Esophagus mucosa (tissue), 1 donor: ENCODE measurements around the gene ATF6. TPM values are rescaled to one million over a fixed set of nuclear protein-coding genes. Genes with fewer than 3 reads are reported as not detected.

Experiments
- ATAC-seq: fragments of 200-7000 bp; cut with Tn5 transposase; one replicate; pipeline ENCODE4 v1.9.1; 2020
- total RNA-seq: library from RNA; stranded (reverse); gene quantifications from one replicate; pipeline ENCODE4 v1.2.4, GENCODE V29; 2023
- donor health status: DM: yes; HTN: yes; CAD: no.

The ATF6 gene
- total RNA-seq, 1 donor from 2014 or later: 11.4 TPM

GRCh38 chr1:161943737-161944136, 177.6 kb downstream of the ATF6 start:
- ATAC-seq: no peak

DNA sequence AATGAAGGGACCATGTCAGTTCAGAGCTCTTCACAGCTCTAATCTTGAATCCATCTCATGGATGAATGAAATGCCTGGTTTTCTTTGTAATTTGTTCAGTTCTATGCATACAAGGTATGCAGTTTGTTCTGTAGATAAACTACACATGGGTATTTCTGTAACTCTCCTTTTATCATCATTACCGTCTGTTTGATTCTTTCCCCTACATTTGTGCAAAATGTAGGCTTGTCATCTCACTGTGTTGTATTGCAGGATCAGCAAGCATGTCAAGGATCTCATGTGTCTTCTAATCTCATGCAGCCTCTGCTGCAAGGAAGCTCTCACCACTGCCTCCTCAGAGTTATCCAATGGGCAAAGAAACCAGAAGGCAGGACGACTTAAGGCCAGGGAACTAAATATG, 178.3 kb downstream of the ATF6 start:
- ATAC-seq: no peak

DNA sequence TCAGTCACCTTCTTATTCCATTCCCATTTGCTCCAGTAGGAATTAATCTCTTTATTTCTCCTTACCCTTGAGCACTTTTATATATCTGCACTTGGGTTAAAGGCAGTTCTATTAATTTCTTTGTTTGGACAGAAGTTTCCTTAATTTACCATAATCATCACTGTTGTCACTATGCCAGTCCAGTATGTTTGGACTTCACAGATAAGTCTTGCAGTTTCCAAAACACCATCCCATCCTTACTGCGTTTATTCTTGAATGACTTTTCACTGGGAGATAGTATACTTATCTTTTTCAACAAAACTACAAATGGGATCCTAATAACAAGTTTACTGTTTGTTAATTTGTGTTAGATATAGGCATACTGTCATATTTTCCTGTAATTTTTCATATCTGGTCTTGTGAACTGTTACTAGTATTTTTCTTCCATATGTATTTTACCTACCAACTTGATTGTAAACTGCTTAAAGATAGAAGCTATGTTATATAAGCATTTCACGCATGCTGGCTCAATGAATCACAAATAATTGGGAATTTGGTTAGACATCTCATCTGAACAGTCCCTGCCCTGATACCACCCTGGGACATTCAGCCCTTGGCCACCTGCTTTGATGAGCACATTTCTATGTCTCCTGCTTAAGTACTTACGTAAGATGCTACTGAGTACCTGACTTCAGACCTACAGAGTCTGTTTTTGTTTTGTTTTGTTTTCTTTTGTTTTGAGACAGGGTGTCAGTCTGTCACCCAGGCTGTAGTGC, 179.4 kb downstream of the ATF6 start:
- no peak for ATAC-seq

- ATAC-seq: no peak
These were observed 180.2 kb downstream of the ATF6 start for GRCh38 chr1:161946071-161946987.

DNA sequence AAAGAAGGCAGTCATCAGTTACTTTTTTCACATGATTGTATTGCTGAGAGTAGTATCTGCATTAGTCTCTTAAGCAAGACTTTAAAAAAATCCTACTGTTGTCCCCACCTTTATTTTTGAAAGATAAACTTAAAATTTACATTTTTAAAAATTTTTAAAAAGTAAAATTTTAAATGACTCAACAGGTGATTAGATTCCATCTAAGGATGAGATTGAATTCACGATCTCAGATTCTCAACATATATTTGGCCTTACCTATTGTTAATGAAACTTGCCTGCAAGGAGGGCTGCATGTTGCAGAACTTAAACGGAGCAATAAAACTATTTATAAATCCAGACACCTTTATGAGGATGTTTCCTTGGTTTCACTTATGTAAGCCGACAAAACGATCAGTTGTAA, 182.3 kb downstream of the ATF6 start:
- no peak for ATAC-seq

GRCh38 chr1:161949548-161949947, 183.4 kb downstream of the ATF6 start:
- ATAC-seq: no peak

GRCh38 chr1:161950377-161950776, 184.3 kb downstream of the ATF6 start:
- no peak for ATAC-seq

DNA sequence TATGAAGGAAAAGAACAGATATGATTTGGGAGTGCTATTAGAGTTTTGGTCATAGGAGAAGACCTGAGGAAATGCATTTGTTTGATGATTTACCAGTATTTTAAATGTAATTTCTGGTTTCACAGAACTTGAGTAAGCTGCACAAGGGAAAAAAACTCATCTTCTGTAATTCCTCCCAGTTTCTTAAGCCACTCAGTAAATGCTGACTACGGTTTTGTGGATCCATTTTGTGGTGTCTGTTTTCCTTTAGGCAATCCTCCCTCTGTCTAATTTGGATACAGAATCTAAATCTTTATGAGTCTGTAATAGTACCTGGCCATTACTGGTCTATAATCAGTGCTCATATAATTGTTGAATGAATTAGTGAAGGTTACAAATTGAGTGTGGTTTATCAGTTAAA, 185.5 kb downstream of the ATF6 start:
- no peak for ATAC-seq

DNA sequence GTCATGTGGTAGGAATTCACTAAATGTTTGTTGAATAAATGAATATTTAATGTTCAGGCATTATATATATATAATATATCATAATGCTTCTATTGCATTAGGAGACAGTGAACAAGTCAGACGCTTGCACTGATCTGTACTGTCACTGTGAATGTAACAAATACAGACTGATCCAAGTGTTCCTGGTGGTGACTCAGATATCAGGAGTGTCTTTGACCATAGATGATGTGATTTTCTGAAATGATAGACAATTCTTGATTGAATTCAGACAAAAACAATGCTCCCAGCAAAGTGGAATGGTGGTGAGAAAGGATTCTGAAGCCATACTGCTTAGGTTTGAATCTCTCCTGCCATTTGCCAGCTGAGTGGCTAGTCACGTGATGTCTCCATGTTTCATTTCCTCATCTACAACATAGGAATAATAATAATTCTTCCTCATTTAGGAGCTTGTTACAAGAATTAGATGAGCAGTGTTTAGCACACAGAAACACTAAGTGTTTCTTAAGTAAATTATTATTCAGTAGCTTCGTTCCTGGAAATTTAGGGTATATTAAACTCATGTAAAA, 186.6 kb downstream of the ATF6 start:
- ATAC-seq: no peak

GRCh38 chr1:161953256-161953920, 187.3 kb downstream of the ATF6 start:
- ATAC-seq: no peak

GRCh38 chr1:161954050-161954449, 187.9 kb downstream of the ATF6 start:
- ATAC-seq: no peak

GRCh38 chr1:161954466-161954865, 188.3 kb downstream of the ATF6 start:
- no peak for ATAC-seq

DNA sequence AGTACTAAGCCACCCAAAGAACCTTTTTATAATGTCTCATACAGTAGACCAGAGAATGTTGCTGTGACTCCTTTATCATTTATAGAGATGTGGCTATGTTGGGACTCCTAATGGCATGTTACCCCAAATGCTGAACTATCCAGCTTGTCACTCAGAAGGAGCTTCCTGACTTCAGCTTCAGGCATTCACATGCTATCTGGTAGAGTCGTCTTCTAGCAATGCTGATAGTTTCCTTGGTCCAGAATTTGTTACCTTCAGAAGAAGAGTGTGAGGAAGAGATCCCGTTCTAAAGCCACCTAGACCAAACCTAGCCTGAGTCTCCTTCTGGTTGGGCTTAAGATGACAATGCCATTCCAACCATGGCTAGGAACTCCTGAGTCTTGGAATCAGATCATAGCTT, 189.5 kb downstream of the ATF6 start:
- ATAC-seq: no peak

DNA sequence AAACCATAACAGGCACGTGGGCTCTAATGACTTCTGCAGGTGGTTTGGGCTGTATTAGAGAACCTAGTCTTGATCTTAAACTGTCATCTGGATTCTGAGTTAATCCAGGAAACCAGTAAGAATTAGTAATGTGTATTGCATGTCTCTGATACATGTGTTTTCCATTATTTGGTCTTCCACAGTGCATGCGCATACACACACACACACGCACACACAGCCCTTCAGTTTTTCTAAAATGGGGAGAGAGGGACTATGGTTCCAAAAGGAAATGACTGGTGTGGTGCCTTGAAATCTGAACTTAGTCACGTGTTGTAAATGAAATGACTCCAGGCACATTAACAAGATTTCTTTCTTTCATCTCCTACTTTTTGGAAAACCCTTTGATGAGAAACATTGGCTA, 190.0 kb downstream of the ATF6 start:
- no peak for ATAC-seq

DNA sequence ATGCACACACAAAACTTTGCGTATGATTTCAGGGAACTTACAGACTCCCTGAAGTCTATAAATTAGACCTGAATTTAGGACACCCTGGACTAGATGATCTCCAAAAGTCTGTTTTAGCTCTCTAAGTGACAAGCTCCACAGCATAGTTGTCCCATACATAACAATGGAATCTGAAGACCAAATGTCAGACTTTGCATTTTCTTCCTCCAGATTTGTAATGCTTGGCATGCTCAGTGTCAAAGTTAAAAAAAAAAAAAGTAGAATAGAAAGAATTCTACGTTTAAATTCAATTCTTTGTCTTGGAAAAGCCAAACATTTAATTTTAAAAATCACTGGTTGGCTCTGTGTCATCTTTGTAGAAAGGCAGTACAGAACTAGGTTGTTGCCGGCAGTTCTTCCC, 190.8 kb downstream of the ATF6 start:
- ATAC-seq: no peak

DNA sequence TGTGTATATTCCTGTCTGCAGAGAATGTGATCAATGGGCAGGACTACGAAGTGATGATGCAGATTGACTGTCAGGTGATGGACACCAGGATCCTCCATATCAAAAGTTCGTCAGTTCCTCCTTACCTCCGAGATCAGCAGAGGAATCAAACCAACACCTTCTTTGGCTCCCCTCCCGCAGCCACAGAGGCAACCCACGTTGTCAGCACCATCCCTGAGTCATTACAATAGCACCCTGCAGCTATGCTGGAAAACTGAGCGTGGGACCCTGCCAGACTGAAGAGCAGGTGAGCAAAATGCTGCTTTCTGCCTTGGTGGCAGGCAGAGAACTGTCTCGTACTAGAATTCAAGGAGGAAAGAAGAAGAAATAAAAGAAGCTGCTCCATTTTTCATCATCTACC, 192.3 kb downstream of the ATF6 start:
- ATAC-seq: no peak

DNA sequence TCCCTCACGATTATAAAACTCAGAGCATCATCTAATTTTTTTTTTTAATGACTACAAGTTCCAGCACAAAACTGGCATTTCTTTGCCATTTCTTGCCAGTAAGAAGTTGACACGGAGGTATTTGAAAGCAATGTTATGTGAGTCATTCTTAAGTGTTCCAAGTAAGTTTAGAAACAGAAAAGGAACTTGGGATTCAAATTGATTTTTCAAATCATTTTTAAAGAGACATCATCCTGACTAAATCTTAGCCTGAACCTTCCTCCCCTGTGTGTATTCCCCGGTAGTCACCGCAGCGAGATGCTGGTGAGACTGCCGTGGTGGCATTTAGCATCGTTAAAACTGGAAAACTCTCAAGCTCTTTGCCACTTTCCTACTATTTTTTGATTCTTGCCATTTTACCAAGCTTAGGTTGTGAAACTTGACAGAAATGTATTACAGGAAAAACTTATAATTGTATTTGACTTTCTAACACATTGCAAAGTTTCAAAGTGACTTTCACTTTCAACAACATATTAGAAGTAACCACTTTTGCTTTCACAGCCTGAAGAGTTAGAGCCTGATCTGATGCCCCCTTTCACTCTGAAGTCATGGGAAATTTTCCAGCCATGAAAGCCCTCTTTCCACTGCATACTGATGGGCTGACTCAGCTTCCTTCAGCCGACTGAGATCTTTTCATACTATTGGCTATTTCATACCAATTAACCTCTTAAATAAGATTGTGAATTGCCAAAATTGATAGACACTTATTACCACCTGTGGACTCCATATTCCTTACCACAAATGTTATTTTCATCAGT, 196.2 kb downstream of the ATF6 start:
- no peak for ATAC-seq

- ATAC-seq: no peak
These were observed 199.9 kb downstream of the ATF6 start for GRCh38 chr1:161966067-161966466.

DNA sequence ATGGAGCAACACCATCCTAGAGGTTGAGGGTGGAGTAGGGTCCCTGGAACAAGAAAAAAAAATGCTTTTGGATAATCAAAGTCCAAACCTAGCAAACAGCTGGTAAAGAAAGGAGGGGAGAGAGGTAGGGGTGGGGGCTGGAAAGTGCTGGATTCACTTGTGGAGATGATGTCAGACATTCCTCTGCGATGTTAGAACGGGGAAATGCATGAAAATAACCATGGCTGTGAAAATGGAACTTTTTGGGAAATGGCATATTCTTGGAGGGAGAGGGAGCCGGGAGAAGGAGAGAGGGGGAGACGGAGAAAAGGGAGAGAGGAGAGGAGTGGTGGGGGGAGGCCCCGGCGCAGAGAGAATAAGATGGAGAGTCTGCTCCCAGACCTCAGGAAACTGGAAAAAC, 203.9 kb downstream of the ATF6 start:
- no peak for ATAC-seq

DNA sequence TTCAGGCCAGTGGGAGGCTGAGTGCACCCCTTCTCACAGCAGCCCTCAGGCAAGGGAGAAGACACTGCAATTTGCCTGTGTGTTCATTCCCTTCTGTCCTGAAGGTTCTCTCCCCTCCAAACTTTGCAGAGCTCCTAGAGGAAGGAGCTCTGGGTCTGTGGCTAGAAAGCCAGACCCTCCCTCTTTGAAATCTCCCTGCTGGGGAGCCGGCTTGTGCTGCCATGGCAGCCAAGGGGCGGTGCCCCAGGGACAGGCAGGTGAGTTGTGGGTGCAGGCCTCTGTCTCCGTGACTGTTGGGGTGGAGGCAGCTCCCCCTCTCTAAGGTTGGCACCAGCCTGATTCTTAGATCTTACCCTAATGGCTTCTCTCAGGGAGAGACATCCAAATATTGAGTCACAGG, 204.5 kb downstream of the ATF6 start:
- ATAC-seq: no peak

DNA sequence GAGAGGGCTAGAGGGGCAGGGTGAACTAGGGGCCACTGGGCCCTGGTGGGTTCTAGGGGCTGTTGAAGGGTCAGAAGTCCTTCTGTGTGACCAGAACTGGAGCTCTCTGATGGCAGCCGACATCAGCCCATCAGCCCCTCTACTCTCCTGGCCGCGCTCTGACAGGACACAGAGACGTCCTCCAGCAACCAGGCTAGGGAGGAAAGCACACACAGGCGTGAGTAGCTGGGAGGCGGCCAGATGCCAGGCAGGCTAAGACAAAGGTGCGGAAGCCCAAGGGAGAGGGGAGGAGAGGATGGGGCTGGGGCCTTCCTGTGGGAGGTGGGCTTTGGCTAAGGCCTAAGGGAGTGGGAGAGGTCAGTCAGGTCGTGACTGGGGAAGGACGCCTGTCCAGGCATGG, 206.7 kb downstream of the ATF6 start:
- ATAC-seq: no peak
